Liver (tissue), 9 donors: ENCODE data around the gene CD163L1. TPM values are rescaled to one million over a fixed set of nuclear protein-coding genes. Genes with fewer than 3 reads are reported as not detected.

Experiments
- DNase-seq: peaks from one replicate; pipeline ENCODE4 v3.0.0-alpha.2; 2017; ENCODE audit warnings: low spot score
- H3K27ac ChIP-seq, 2 donors: one replicate each; pipeline ENCODE4 v1.7.0; 2013; ENCODE audit warnings: inconsistent platforms in 2 of 2, low read length in 2 of 2, control low read depth in 1 of 2, low read depth in 1 of 2, mild to moderate bottlenecking in 1 of 2
- H3K27me3 ChIP-seq, 4 donors: one replicate each; pipeline versions ENCODE4 v1.6.1 to v1.7.0; 2013; ENCODE audit warnings: low read length in 3 of 4, inconsistent platforms in 1 of 4, mild to moderate bottlenecking in 1 of 4, moderate library complexity in 1 of 4; ENCODE audit not compliant: control insufficient read depth in 4 of 4, insufficient read depth in 4 of 4
- H3K36me3 ChIP-seq, 4 donors: one replicate each; pipeline versions ENCODE4 v1.6.1 to v1.7.0; 2013; ENCODE audit warnings: low read length in 3 of 4, mild to moderate bottlenecking in 3 of 4, low read depth in 1 of 4, moderate library complexity in 1 of 4; ENCODE audit not compliant: control insufficient read depth in 4 of 4, insufficient read depth in 3 of 4
- H3K4me1 ChIP-seq, 4 donors: one replicate each; pipeline versions ENCODE4 v1.6.1 to v1.7.0; 2013; ENCODE audit warnings: low read length in 3 of 4, mild to moderate bottlenecking in 3 of 4, moderate library complexity in 1 of 4; ENCODE audit not compliant: control insufficient read depth in 4 of 4, insufficient read depth in 4 of 4
- H3K4me3 ChIP-seq, 3 donors: one replicate each; pipeline versions ENCODE4 v1.6.1 to v1.7.0; 2013; ENCODE audit warnings: low read length in 3 of 3, control low read depth in 1 of 3, low read depth in 1 of 3, mild to moderate bottlenecking in 1 of 3
- H3K9ac ChIP-seq, 2 donors: one replicate each; pipeline ENCODE4 v1.7.0; 2013; ENCODE audit warnings: low read length in 2 of 2, mild to moderate bottlenecking in 2 of 2, moderate library complexity in 2 of 2, control low read depth in 1 of 2, low read depth in 1 of 2
- H3K9me3 ChIP-seq, 4 donors: one replicate each; pipeline versions ENCODE4 v1.6.1 to v1.7.0; 2013; ENCODE audit warnings: low read length in 3 of 4; ENCODE audit not compliant: control insufficient read depth in 4 of 4
- FOXA1 ChIP-seq: IDR thresholded peaks from 2 replicates; pipeline ENCODE4 v1.6.1; 2016; ENCODE audit warnings: antibody characterized with exemption
- FOXA2 ChIP-seq: IDR thresholded peaks from 2 replicates; pipeline ENCODE4 v1.6.1; 2016; ENCODE audit warnings: antibody characterized with exemption
- GABPA ChIP-seq, 2 donors: IDR thresholded peaks in 1 of 2; conservative IDR thresholded peaks in 1 of 2; 2 replicates each; pipeline ENCODE4 v1.6.1; 2016; ENCODE audit warnings: antibody characterized with exemption in 2 of 2, mild to moderate bottlenecking in 1 of 2, moderate library complexity in 1 of 2
- HNF4A ChIP-seq, 2 donors: conservative IDR thresholded peaks; 2 replicates each; pipeline ENCODE4 v1.6.1; 2016; ENCODE audit warnings: antibody characterized with exemption in 2 of 2, mild to moderate bottlenecking in 2 of 2
- HNF4G ChIP-seq: IDR thresholded peaks from 2 replicates; pipeline ENCODE4 v1.6.1; 2016; ENCODE audit warnings: antibody characterized with exemption
- JUND ChIP-seq, 2 donors: IDR thresholded peaks; 2 replicates each; pipeline ENCODE4 v1.6.1; 2016; ENCODE audit warnings: antibody characterized with exemption in 2 of 2
- NR2F2 ChIP-seq: IDR thresholded peaks from 2 replicates; pipeline ENCODE4 v1.6.1; 2016; ENCODE audit warnings: antibody characterized with exemption
- RAD21 ChIP-seq, 2 donors: IDR thresholded peaks; 2 replicates each; pipeline ENCODE4 v1.6.1; 2016; ENCODE audit warnings: antibody characterized with exemption in 2 of 2, mild to moderate bottlenecking in 2 of 2
- RXRA ChIP-seq, 2 donors: IDR thresholded peaks; 2 replicates each; pipeline ENCODE4 v1.6.1; 2017 to 2018; ENCODE audit warnings: antibody characterized with exemption in 2 of 2, mild to moderate bottlenecking in 1 of 2
- SP1 ChIP-seq: IDR thresholded peaks from 2 replicates; pipeline ENCODE4 v1.6.1; 2018; ENCODE audit warnings: antibody characterized with exemption, mild to moderate bottlenecking
- TAF1 ChIP-seq: conservative IDR thresholded peaks from 2 replicates; pipeline ENCODE4 v1.6.1; 2016; ENCODE audit warnings: antibody characterized with exemption, mild to moderate bottlenecking
- YY1 ChIP-seq: IDR thresholded peaks from 2 replicates; pipeline ENCODE4 v1.6.1; 2016; ENCODE audit warnings: antibody characterized with exemption, mild to moderate bottlenecking
- WGBS: extraction: QIAGEN DNeasy Blood & Tissue Kit; methylation state at CpG from one replicate; pipeline ENCODE4 v1.1.7; 2013; 5-methylcytosine and 5-hydroxymethylcytosine counted together
- polyA plus RNA-seq, 2 donors: library from polyadenylated mRNA; stranded (reverse) in 1 of 2; unstranded in 1 of 2; fragments of 200-250 nt in 1 of 2; fragments of >200 nt in 1 of 2; fragmentation: Nextera tagmentation in 1 of 2; extraction: Ambion mirVana in 1 of 2; gene quantifications; one replicate each; pipeline versions ENCODE4 v1.2.1 to v1.2.3, GENCODE V29; 2013 to 2015
- total RNA-seq, 2 donors: library from RNA; depleted of rRNA; stranded (reverse); fragments of >200 nt; gene quantifications; one replicate each; pipeline ENCODE4 v1.2.3, GENCODE V29; 2014
- TF ChIP-seq, protein P1 (sequence below): IDR thresholded peaks from 2 replicates; pipeline ENCODE4 v1.6.1; 2016; ENCODE audit warnings: antibody characterized with exemption
- TF ChIP-seq, protein P2 (sequence below): IDR thresholded peaks from 2 replicates; pipeline ENCODE4 v1.6.1; 2016; ENCODE audit warnings: antibody characterized with exemption, mild to moderate bottlenecking
- TF ChIP-seq, protein P3 (sequence below): IDR thresholded peaks from 2 replicates; pipeline ENCODE4 v1.6.1; 2016; ENCODE audit warnings: antibody characterized with exemption
- TF ChIP-seq, protein P4 (sequence below): IDR thresholded peaks from 2 replicates; pipeline ENCODE4 v1.6.1; 2016; ENCODE audit warnings: antibody characterized with exemption
- donor health status: healthy.
- donor health status: healthy.
- donor health status: healthy.
- donor health status: healthy.
- donor health status: healthy.

Gene CD163L1
- total and polyA plus RNA-seq, 4 donors, result 0.31 to 8.4 (median 1.1) TPM

DNA sequence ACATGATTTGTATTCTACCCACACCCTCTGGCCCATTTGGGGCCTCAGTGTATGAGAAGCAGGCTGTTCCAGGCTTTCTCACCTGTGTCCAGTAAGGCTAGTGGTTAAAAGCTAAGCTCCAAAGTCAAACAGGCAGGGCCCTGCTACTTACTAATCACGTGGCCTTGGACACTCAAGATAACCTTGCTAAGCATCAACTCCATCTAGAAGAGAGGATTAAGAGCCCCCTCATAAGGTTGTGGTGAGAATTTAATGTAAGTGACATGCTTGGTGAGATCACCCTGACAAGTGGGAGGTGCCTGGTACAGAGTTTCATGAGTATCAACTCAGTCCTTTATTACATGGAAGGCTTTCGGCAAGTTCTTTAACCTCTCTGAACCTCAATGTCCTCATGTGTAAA is 122.3 kb downstream of the CD163L1 start (continued):
- TF ChIP-seq RAD21 (IDR thresholded peaks at IDR 0.05) (no peak), SP1 (no peak)

DNA sequence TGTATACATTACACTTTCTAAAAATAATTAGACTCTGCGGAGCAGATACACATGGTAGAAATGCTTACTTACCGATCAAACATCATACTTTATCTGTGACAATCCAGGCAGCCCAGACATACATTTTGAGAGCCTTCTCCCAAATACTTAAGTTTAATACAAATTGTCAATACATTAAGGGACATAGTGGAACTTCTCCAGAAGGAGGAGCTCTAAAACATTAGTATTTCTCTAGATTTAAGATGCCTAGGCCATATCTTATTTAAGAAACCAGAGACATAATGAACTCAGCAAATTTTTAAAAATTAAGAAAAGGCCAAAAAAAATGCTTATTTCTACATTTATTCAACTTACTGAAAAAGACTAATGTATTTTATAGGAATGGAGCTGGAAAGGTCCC is 124.0 kb downstream of the CD163L1 start:
- no peak for TF ChIP-seq HNF4G
- TF ChIP-seq, protein P1, sequence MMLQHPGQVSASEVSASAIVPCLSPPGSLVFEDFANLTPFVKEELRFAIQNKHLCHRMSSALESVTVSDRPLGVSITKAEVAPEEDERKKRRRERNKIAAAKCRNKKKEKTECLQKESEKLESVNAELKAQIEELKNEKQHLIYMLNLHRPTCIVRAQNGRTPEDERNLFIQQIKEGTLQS, result no peak
- no peak for TF ChIP-seq TAF1
- TF ChIP-seq FOXA2, result no peak
- TF ChIP-seq JUND (IDR thresholded peaks at IDR 0.05), result no peak
- no peak for TF ChIP-seq RXRA (IDR thresholded peaks at IDR 0.05)
- no peak for TF ChIP-seq YY1
- TF ChIP-seq SP1, result no peak
- no peak for TF ChIP-seq GABPA (IDR thresholded peaks at IDR 0.05 in 1 of 2, conservative IDR thresholded peaks at IDR 0.05 in 1 of 2)
- no peak for TF ChIP-seq NR2F2
- TF ChIP-seq, protein P2, sequence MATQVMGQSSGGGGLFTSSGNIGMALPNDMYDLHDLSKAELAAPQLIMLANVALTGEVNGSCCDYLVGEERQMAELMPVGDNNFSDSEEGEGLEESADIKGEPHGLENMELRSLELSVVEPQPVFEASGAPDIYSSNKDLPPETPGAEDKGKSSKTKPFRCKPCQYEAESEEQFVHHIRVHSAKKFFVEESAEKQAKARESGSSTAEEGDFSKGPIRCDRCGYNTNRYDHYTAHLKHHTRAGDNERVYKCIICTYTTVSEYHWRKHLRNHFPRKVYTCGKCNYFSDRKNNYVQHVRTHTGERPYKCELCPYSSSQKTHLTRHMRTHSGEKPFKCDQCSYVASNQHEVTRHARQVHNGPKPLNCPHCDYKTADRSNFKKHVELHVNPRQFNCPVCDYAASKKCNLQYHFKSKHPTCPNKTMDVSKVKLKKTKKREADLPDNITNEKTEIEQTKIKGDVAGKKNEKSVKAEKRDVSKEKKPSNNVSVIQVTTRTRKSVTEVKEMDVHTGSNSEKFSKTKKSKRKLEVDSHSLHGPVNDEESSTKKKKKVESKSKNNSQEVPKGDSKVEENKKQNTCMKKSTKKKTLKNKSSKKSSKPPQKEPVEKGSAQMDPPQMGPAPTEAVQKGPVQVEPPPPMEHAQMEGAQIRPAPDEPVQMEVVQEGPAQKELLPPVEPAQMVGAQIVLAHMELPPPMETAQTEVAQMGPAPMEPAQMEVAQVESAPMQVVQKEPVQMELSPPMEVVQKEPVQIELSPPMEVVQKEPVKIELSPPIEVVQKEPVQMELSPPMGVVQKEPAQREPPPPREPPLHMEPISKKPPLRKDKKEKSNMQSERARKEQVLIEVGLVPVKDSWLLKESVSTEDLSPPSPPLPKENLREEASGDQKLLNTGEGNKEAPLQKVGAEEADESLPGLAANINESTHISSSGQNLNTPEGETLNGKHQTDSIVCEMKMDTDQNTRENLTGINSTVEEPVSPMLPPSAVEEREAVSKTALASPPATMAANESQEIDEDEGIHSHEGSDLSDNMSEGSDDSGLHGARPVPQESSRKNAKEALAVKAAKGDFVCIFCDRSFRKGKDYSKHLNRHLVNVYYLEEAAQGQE, result no peak
- TF ChIP-seq, protein P3, sequence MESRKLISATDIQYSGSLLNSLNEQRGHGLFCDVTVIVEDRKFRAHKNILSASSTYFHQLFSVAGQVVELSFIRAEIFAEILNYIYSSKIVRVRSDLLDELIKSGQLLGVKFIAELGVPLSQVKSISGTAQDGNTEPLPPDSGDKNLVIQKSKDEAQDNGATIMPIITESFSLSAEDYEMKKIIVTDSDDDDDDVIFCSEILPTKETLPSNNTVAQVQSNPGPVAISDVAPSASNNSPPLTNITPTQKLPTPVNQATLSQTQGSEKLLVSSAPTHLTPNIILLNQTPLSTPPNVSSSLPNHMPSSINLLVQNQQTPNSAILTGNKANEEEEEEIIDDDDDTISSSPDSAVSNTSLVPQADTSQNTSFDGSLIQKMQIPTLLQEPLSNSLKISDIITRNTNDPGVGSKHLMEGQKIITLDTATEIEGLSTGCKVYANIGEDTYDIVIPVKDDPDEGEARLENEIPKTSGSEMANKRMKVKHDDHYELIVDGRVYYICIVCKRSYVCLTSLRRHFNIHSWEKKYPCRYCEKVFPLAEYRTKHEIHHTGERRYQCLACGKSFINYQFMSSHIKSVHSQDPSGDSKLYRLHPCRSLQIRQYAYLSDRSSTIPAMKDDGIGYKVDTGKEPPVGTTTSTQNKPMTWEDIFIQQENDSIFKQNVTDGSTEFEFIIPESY, result no peak
- Histone ChIP-seq H3K4me1 (no peaks in the 10 kb centered on the region), H3K9me3 (no peaks in the 10 kb centered on the region), H3K9ac (no peak overlapping the region), H3K27me3 (no peaks in the 10 kb centered on the region), H3K36me3 (no peaks in the 10 kb centered on the region), H3K4me3 (no peak overlapping the region), H3K27ac (no peak overlapping the region)
- 94% methylated on average over 2 of the region's 2 CpGs for WGBS
- no peak for DNase-seq

DNA sequence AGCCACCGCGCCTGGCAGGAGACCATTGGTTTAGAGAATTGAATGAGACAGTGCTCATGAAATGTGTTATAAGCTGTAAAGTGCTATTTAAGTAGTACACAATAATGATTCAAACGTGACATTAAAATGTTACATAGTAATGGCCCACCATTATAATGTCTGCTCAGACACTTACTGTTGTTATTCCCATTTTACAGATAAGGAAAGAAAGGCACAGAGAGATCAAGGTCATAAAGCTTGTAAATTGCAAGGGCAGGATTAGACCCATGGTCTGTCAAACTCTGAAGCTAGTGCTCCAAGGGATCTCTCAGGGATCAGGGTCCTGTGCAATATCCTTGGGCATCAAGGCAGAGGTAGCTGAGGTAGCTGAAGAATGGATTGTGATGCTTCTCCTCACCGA is 133.9 kb downstream of the CD163L1 start:
- no peaks in the 10 kb centered on the region for H3K4me1 ChIP-seq
- DNase-seq, result no peak
- H3K9me3 ChIP-seq, result no peaks in the 10 kb centered on the region
- no peaks in the 10 kb centered on the region for H3K27me3 ChIP-seq
- no peak overlapping the region for H3K9ac ChIP-seq
- no peak overlapping the region for H3K27ac ChIP-seq
- TF ChIP-seq, protein P2, result no peak
- no peak for TF ChIP-seq GABPA (IDR thresholded peaks at IDR 0.05 in 1 of 2, conservative IDR thresholded peaks at IDR 0.05 in 1 of 2)
- no peak for TF ChIP-seq SP1
- TF ChIP-seq HNF4G, result no peak
- no peak for TF ChIP-seq FOXA2
- TF ChIP-seq HNF4A (conservative IDR thresholded peaks at IDR 0.05), result no peak
- TF ChIP-seq, protein P4, sequence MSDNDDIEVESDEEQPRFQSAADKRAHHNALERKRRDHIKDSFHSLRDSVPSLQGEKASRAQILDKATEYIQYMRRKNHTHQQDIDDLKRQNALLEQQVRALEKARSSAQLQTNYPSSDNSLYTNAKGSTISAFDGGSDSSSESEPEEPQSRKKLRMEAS, result no peak
- TF ChIP-seq RAD21 (IDR thresholded peaks at IDR 0.05), result no peak
- no peak for TF ChIP-seq TAF1
- TF ChIP-seq NR2F2, result no peak
- TF ChIP-seq YY1, result no peak
- TF ChIP-seq JUND (IDR thresholded peaks at IDR 0.05), result no peak
- no peak for TF ChIP-seq FOXA1
- no peak for TF ChIP-seq RXRA (IDR thresholded peaks at IDR 0.05)
- TF ChIP-seq, protein P1, result no peak
- H3K36me3 ChIP-seq, result no peaks in the 10 kb centered on the region
- WGBS, result 91% methylated on average over 4 of the region's 4 CpGs
- H3K4me3 ChIP-seq, result no peak overlapping the region
